HEK293T (cell line): ENCODE measurements around the gene KIAA1549.

Experiments used
- CTCF ChIA-PET: fragments of 350-600 bp; formaldehyde crosslinking; extraction: SDS; loops from one replicate; lab custom pipeline; 2021; ENCODE audit warnings: antibody characterized with exemption, inconsistent platforms; lab: Yijun Ruan, JAX
- POLR2A ChIA-PET: fragments of 350-600 bp; formaldehyde crosslinking; extraction: SDS; loops from one replicate; lab custom pipeline; 2020; ENCODE audit warnings: antibody characterized with exemption, inconsistent platforms; lab: Yijun Ruan, JAX
- DNase-seq: peaks from one replicate; pipeline ENCODE4 v3.0.0; 2012; ENCODE audit warnings: mixed read lengths; ENCODE audit errors: extremely low spot score
- ARNT ChIP-seq: fragments of 450-650 bp; IDR thresholded peaks from 2 replicates; pipeline ENCODE4 v1.6.1; 2017; ENCODE audit warnings: mild to moderate bottlenecking
- BHLHE40 ChIP-seq: fragments of 450-650 bp; IDR thresholded peaks from 2 replicates; pipeline ENCODE4 v1.6.1; 2016; ENCODE audit warnings: mild to moderate bottlenecking, moderate library complexity, borderline replicate concordance
- CTBP1 ChIP-seq: fragments of 450-650 bp; IDR thresholded peaks from 2 replicates; pipeline ENCODE4 v1.6.1; 2016; ENCODE audit warnings: borderline replicate concordance
- ELF4 ChIP-seq: fragments of 450-650 bp; IDR thresholded peaks from 2 replicates; pipeline ENCODE4 v1.6.1; 2017; ENCODE audit warnings: antibody characterized with exemption
- FOXA1 ChIP-seq: fragments of 450-650 bp; IDR thresholded peaks from 2 replicates; pipeline ENCODE4 v1.6.1; 2016; ENCODE audit warnings: mild to moderate bottlenecking
- FOXK2 ChIP-seq: fragments of 450-650 bp; IDR thresholded peaks from 2 replicates; pipeline ENCODE4 v1.6.1; 2016; ENCODE audit warnings: mild to moderate bottlenecking
- FOXM1 ChIP-seq: fragments of 450-650 bp; IDR thresholded peaks from 2 replicates; pipeline ENCODE4 v1.6.1; 2017; ENCODE audit warnings: mild to moderate bottlenecking, borderline replicate concordance
- HDGF ChIP-seq: fragments of 450-650 bp; IDR thresholded peaks from 2 replicates; pipeline ENCODE4 v1.6.1; 2017; ENCODE audit warnings: antibody characterized with exemption, borderline replicate concordance
- L3MBTL2 ChIP-seq: fragments of 450-650 bp; conservative IDR thresholded peaks from 2 replicates; pipeline ENCODE4 v1.6.1; 2016; ENCODE audit warnings: mild to moderate bottlenecking
- LEF1 ChIP-seq: fragments of 450-650 bp; IDR thresholded peaks from 2 replicates; pipeline ENCODE4 v1.6.1; 2017; ENCODE audit warnings: mild to moderate bottlenecking, borderline replicate concordance
- NFRKB ChIP-seq: fragments of 450-650 bp; IDR thresholded peaks from 2 replicates; pipeline ENCODE4 v1.6.1; 2016; ENCODE audit warnings: mild to moderate bottlenecking, moderate library complexity
- PKNOX1 ChIP-seq: fragments of 450-650 bp; IDR thresholded peaks from 2 replicates; pipeline ENCODE4 v1.6.1; 2016
- SP1 ChIP-seq: fragments of 450-650 bp; IDR thresholded peaks from 2 replicates; pipeline ENCODE4 v1.6.1; 2017
- SUZ12 ChIP-seq: fragments of 450-650 bp; IDR thresholded peaks from 2 replicates; pipeline ENCODE4 v1.6.1; 2016; ENCODE audit warnings: mild to moderate bottlenecking
- TARDBP ChIP-seq: fragments of 450-650 bp; IDR thresholded peaks from 2 replicates; pipeline ENCODE4 v1.6.1; 2016
- ZNF384 ChIP-seq: fragments of 450-650 bp; IDR thresholded peaks from 2 replicates; pipeline ENCODE4 v1.6.1; 2016

Gene KIAA1549

GRCh38 chr7:138917771-138918170, 63.4 kb downstream of the KIAA1549 start:
- DNase-seq = no peak
- ChIA-PET CTCF (no interaction called here), POLR2A (no interaction called here)
- TF ChIP-seq ZNF384 = no peak
- no peak for TF ChIP-seq FOXK2
- TF ChIP-seq PKNOX1 = no peak
- TF ChIP-seq TARDBP = no peak
- TF ChIP-seq FOXM1 = no peak
- TF ChIP-seq LEF1 = no peak
- no peak for TF ChIP-seq FOXA1
- TF ChIP-seq ARNT = no peak
- no peak for TF ChIP-seq BHLHE40

GRCh38 chr7:138916731-138917130, 64.5 kb downstream of the KIAA1549 start:
- CTCF ChIA-PET = interaction anchor here (1.1 kb wide), 1 partner anchor 31 kb away, joined by 3 read pairs; no protein-coding TSS in a partner anchor
- TF ChIP-seq ELF4 (no peak), SUZ12 (no peak), BHLHE40 (no peak), FOXK2 (no peak), HDGF (no peak), LEF1 (no peak), PKNOX1 (no peak), NFRKB (no peak)
- no peak for DNase-seq
- POLR2A ChIA-PET = no interaction called here

- TF ChIP-seq LEF1 (no peak), ELF4 (no peak), HDGF (no peak), L3MBTL2 (no peak), ZNF384 (no peak), TARDBP (no peak), CTBP1 (no peak), BHLHE40 (no peak), PKNOX1 (no peak), SP1 (no peak), FOXK2 (no peak), FOXM1 (no peak)
- CTCF ChIA-PET = interaction anchor here (1.1 kb wide), 1 partner anchor 30 kb away, joined by 3 read pairs; no protein-coding TSS in a partner anchor
- no peak for DNase-seq
- POLR2A ChIA-PET = no interaction called here
Measured at GRCh38 chr7:138916275-138916674, 64.9 kb downstream of the KIAA1549 start.

- TF ChIP-seq ARNT (no peak), L3MBTL2 (no peak), ZNF384 (no peak), NFRKB (no peak), BHLHE40 (no peak), FOXK2 (no peak), CTBP1 (no peak), FOXA1 (no peak), HDGF (no peak), SP1 (no peak), FOXM1 (no peak), SUZ12 (no peak)
- ChIA-PET CTCF (no interaction called here), POLR2A (no interaction called here)
- no peak for DNase-seq
Measured at GRCh38 chr7:138913783-138914182, 67.4 kb downstream of the KIAA1549 start.

GRCh38 chr7:138911007-138911406, 70.2 kb downstream of the KIAA1549 start:
- CTCF ChIA-PET = no interaction called here

GRCh38 chr7:138907850-138908249, 73.3 kb downstream of the KIAA1549 start:
- no peak for DNase-seq
- ChIA-PET CTCF (interaction anchor here (0.9 kb wide), 1 partner anchor 21 kb away, joined by 3 read pairs; no protein-coding TSS in a partner anchor), POLR2A (no interaction called here)
- no peak for TF ChIP-seq SUZ12
- TF ChIP-seq HDGF = no peak

More at GRCh38 chr7:138911007-138911406, 70.2 kb downstream of the KIAA1549 start:
- DNase-seq = no peak
- POLR2A ChIA-PET = no interaction called here
- TF ChIP-seq TARDBP (no peak), LEF1 (no peak), SP1 (no peak), ZNF384 (no peak), FOXA1 (no peak), HDGF (no peak), L3MBTL2 (no peak), ELF4 (no peak), BHLHE40 (no peak), FOXM1 (no peak), NFRKB (no peak)

- no peak for TF ChIP-seq PKNOX1
- TF ChIP-seq FOXA1 = no peak
- no peak for TF ChIP-seq SUZ12
- no peak for TF ChIP-seq ARNT
- TF ChIP-seq L3MBTL2 = no peak
- no peak for TF ChIP-seq ZNF384
- TF ChIP-seq HDGF = no peak
- no peak for DNase-seq
- POLR2A ChIA-PET = no interaction called here
- CTCF ChIA-PET = interaction anchor here (0.6 to 0.9 kb wide), 2 partner anchors 21 to 264 kb away, joined by 3 read pairs; no protein-coding TSS in a partner anchor
Measured at GRCh38 chr7:138907201-138907847, 73.9 kb downstream of the KIAA1549 start.
